Naive thymus-derived CD4-positive, alpha-beta T cell (primary cell): ENCODE data around the gene ZBP1. TPM values are rescaled to one million over a fixed set of nuclear protein-coding genes. Genes with fewer than 3 reads are reported as not detected.

Source experiments
- ATAC-seq: fragments of 150-1000 bp; cut with Tn5 transposase; 2 replicates; pipeline ENCODE4 v1.10.0; 2021; ENCODE audit warnings: mild to moderate bottlenecking, moderate library complexity
- CTCF ChIA-PET: fragments of 350-600 bp; sonication (Branson Sonifier 250); formaldehyde crosslinking; loops from one replicate; lab custom pipeline; 2021; ENCODE audit warnings: antibody characterized with exemption; lab: Charles Lee
- POLR2A ChIA-PET: fragments of 350-600 bp; sonication (Branson Sonifier 250); formaldehyde crosslinking; loops from one replicate; lab custom pipeline; 2021; ENCODE audit warnings: antibody characterized with exemption, inconsistent platforms; lab: Charles Lee
- DNase-seq, 9 donors: peaks; one replicate each; pipeline versions ENCODE4 v3.0.0 to v3.0.0-alpha.2; 2020 to 2022; ENCODE audit warnings: mixed read lengths in 1 of 9
- H3K27ac ChIP-seq: one replicate; pipeline ENCODE4 v1.7.0; 2013; ENCODE audit warnings: mild to moderate bottlenecking, low read depth, low read length, moderate library complexity
- H3K27me3 ChIP-seq, 2 donors: one replicate each; pipeline ENCODE4 v1.7.0; 2013; ENCODE audit warnings: low read length in 2 of 2, mild to moderate bottlenecking in 2 of 2, moderate library complexity in 2 of 2; ENCODE audit not compliant: control insufficient read depth in 2 of 2, insufficient read depth in 2 of 2
- H3K36me3 ChIP-seq, 3 experiments: 1 replicate in 2 of 3; 2 replicates in 1 of 3; pipeline ENCODE4 v1.7.0; 2013; ENCODE audit warnings: low read length in 3 of 3, mild to moderate bottlenecking in 3 of 3, moderate library complexity in 1 of 3; ENCODE audit not compliant: insufficient read depth in 3 of 3, control insufficient read depth in 2 of 3
- H3K4me1 ChIP-seq, 2 donors: one replicate each; pipeline ENCODE4 v1.7.0; 2013; ENCODE audit warnings: low read length in 2 of 2, mild to moderate bottlenecking in 2 of 2, moderate library complexity in 1 of 2; ENCODE audit not compliant: control insufficient read depth in 2 of 2, insufficient read depth in 2 of 2
- H3K4me3 ChIP-seq: 2 replicates; pipeline ENCODE4 v1.7.0; 2013; ENCODE audit warnings: mild to moderate bottlenecking, low read length
- H3K9me3 ChIP-seq, 3 experiments: 1 replicate in 2 of 3; 2 replicates in 1 of 3; pipeline ENCODE4 v1.7.0; 2013; ENCODE audit warnings: low read length in 3 of 3; ENCODE audit not compliant: control insufficient read depth in 2 of 3
- H3K27ac Mint-ChIP-seq, 9 donors: one replicate each; pipeline ENCODE4 v1.8.0; 2020 to 2022; ENCODE audit warnings: mixed read lengths in 9 of 9, mild to moderate bottlenecking in 8 of 9, moderate library complexity in 5 of 9, inconsistent platforms in 2 of 9
- H3K27me3 Mint-ChIP-seq, 5 donors: one replicate each; pipeline ENCODE4 v1.8.0; 2021 to 2022; ENCODE audit warnings: mixed read lengths in 5 of 5, mild to moderate bottlenecking in 1 of 5
- H3K36me3 Mint-ChIP-seq, 5 donors: one replicate each; pipeline ENCODE4 v1.8.0; 2020 to 2022; ENCODE audit warnings: mixed read lengths in 5 of 5, mild to moderate bottlenecking in 3 of 5, inconsistent platforms in 1 of 5
- H3K4me1 Mint-ChIP-seq, 7 donors: one replicate each; pipeline ENCODE4 v1.8.0; 2020 to 2022; ENCODE audit warnings: mixed read lengths in 7 of 7, mild to moderate bottlenecking in 3 of 7, inconsistent platforms in 1 of 7
- H3K4me3 Mint-ChIP-seq, 10 donors: one replicate each; pipeline ENCODE4 v1.8.0; 2020 to 2022; ENCODE audit warnings: mild to moderate bottlenecking in 10 of 10, mixed read lengths in 10 of 10, moderate library complexity in 6 of 10, inconsistent platforms in 2 of 10
- H3K9me3 Mint-ChIP-seq, 11 donors: one replicate each; pipeline ENCODE4 v1.8.0; 2020 to 2022; ENCODE audit warnings: mixed read lengths in 11 of 11, mild to moderate bottlenecking in 4 of 11, inconsistent platforms in 1 of 11, moderate library complexity in 1 of 11
- intact Hi-C, 2 donors: fragments of 100-400 bp; cut with micrococcal nuclease; formaldehyde crosslinking; loops; one replicate each; pipeline ENCODE4 v1.15.1; 2023
- polyA plus RNA-seq, 2 donors: library from polyadenylated mRNA; unstranded; fragments of 300-500 nt; fragmentation: Illumina TruSeq; gene quantifications; one replicate each; pipeline ENCODE4 v1.2.3, GENCODE V29; 2021
- total RNA-seq, 6 experiments: library from RNA in 5 of 6; stranded (reverse) in 5 of 6; gene quantifications; 1 replicate in 5 of 6; 2 replicates in 1 of 6; pipeline ENCODE4 v1.2.3 and lab custom pipeline; 2021 to 2026

Gene ZBP1
- total and polyA plus RNA-seq, 7 experiments from 2014 or later = 5.9 to 27.9 (median 10.4) TPM

DNA sequence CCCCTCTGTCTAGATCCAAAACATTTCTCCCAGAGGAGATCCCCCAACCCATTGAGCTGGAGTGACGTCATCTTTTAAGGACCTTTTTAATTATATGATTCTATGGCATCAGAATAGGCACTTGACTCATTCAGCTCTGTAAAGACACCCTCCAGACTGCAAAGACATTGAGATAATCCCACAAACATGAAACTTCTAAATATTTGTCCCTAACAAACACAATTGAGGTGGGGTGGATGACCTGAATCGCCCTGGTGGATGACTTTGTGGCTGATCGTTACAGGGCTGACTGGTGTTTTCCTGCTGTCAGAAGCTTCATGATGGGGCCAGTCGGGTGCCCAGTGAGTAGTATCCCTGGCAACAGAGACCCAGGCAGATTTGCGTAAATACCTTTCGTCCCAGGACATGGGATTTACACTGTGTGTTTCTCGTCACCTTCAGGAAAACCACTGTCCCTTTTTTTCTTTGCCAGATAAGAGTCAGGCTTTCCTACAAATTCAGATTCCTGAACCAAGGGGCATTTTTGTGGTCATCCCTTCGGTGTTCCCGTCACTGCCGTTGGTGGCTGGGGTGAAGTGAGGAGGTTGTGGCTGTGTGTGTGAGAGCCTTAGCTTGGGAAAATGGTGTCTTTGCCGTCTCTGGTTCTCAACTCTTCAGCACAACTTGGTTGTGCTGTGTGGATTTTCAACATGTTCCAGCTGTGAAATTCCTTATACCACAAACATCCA, 64.6 kb downstream of the ZBP1 start:
- Histone ChIP-seq H3K4me3 (no peak overlapping the region), H3K27me3 (peaks cover 0 to 5% of the 10 kb centered on the region in 2 donors), H3K36me3 (no peaks in the 10 kb centered on the region), H3K9me3 (no peaks in the 10 kb centered on the region), H3K4me1 (no peaks in the 10 kb centered on the region), H3K27ac (no peak overlapping the region)
- H3K9me3 Mint-ChIP-seq = peaks cover 0 to 2% (median 0%) of the 10 kb centered on the region in 11 donors
- POLR2A ChIA-PET = no interaction called here
- H3K4me1 Mint-ChIP-seq = no peaks in the 10 kb centered on the region
- H3K27ac Mint-ChIP-seq = no peak overlapping the region
- CTCF ChIA-PET = no interaction called here
- H3K4me3 Mint-ChIP-seq = no peak overlapping the region
- intact Hi-C loops = no loop called here
- ATAC-seq (no peak), DNase-seq (no peak)
- H3K36me3 Mint-ChIP-seq = no peaks in the 10 kb centered on the region
- H3K27me3 Mint-ChIP-seq = peaks cover 7 to 28% (median 24%) of the 10 kb centered on the region in 5 donors

Other genes starting within 250 kb of the ZBP1 start
- 100 to 1,000 TPM in 4 of 5 experiments, 10 to 100 TPM in 1; 70.6 to 260 (median 127) TPM for gene RBM38, start 229.0 kb downstream of the ZBP1 start, total RNA-seq
- 100 to 1,000 TPM in 1 of 2 donors, 10 to 100 TPM in 1; 63.0 to 129 TPM for gene RBM38, start 229.0 kb downstream of the ZBP1 start, polyA plus RNA-seq
- not detected for gene CTCFL, start 95.3 kb downstream of the ZBP1 start, total RNA-seq
- not detected for gene CTCFL, start 95.3 kb downstream of the ZBP1 start, polyA plus RNA-seq
- gene PCK1, start 59.3 kb downstream of the ZBP1 start, total RNA-seq = not detected
- not detected for gene PCK1, start 59.3 kb downstream of the ZBP1 start, polyA plus RNA-seq
- gene PMEPA1, start 89.6 kb upstream of the ZBP1 start, total RNA-seq = 1 to 10 TPM in 4 of 5 experiments, under 1 TPM in 1; 0.44 to 10.0 (median 9.0) TPM
- gene PMEPA1, start 89.6 kb upstream of the ZBP1 start, polyA plus RNA-seq = 1 to 10 TPM; 3.1 to 4.0 TPM